GM19452 (cell line): ENCODE results near the gene RPSA.
"Not testable (repeated sequence)": the region's sequence is repeated elsewhere in the genome, so short reads cannot be mapped to it uniquely, and the experiment has no call there.

Experiments
- ATAC-seq: cut with Tn5 transposase; IDR thresholded peaks from one replicate; pipeline ENCODE4 v1.9.1; 2021; ENCODE audit not compliant: unreplicated experiment

The RPSA gene

GRCh38 chr3:39453872-39454271 lies 47.4 kb downstream of the RPSA start:
- ATAC-seq, result not testable (repeated sequence)

- no peak for ATAC-seq
Measured at GRCh38 chr3:39454591-39455217, 48.2 kb downstream of the RPSA start.

- no peak for ATAC-seq
Measured at GRCh38 chr3:39456159-39456558, 49.6 kb downstream of the RPSA start.

- no peak for ATAC-seq
Measured at GRCh38 chr3:39457361-39457760, 50.8 kb downstream of the RPSA start.

- ATAC-seq, result not testable (repeated sequence)
Measured at GRCh38 chr3:39458579-39458978, 52.1 kb downstream of the RPSA start.

GRCh38 chr3:39460677-39461076 lies 54.2 kb downstream of the RPSA start:
- ATAC-seq, result no peak
